GM18873 (cell line): Measurements from ENCODE around the gene C1QTNF9B.

Experiments used
- ATAC-seq: cut with Tn5 transposase; IDR thresholded peaks from one replicate; pipeline ENCODE4 v1.9.1; 2021; ENCODE audit warnings: mild to moderate bottlenecking, moderate library complexity, moderate number of reproducible peaks; ENCODE audit not compliant: unreplicated experiment, low FRiP score

C1QTNF9B gene

DNA sequence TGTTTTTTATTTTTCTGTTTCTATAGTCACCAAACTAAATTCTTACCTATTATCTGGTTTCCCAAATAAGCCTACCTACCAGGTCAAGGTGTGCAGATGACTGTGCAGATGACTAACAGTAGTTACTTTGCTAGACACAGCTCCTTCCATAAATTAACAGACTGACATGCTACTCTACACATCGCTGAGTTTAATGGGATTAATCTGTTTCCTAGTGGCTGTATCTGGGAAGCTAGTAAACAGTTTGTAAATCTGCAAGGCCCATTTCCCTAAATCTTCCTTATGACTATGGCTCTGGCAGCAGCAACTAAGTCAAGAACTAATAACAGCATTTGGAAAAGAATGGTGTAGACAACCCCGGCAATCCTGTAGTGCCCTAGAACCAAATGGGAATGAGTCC is 36.0 kb downstream of the C1QTNF9B start:
- no peak for ATAC-seq

DNA sequence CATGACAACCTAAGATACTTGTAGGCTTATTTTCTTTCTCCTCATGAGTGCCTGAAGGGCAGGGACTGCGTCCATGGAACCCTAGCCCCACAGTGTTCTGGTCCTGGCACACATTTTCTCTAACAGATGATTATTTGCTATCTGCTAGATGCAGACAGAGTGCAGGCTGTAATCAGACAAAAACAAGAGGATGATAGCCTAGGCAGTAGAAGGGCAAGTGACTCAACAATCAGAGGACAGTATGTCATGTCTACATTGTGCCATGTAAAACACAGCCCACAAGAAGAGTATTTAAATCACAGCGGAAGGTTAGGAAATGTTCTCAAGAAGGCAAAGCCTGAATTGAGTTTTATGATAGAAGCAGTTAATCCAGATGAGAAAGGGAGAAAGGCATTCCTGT is 37.4 kb downstream of the C1QTNF9B start:
- ATAC-seq, result no peak

DNA sequence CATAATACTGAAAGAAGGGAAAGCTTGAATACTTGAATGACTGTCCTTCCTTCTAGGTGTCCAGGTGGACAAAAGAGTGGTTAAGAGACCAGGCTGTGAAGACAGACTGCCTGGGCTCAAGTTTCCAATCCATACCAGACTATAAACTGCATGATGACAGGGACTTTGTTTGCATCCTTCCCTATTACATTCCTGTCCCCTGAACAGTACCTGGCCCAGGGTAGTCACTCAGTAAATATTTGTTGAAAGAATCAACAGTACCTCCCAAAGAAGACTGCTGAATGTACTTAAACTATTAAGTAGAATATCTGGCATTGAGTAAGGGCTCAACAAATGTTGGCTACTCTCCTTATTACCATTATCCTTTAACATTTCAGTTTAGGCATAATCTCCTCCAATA is 37.8 kb downstream of the C1QTNF9B start:
- no peak for ATAC-seq

DNA sequence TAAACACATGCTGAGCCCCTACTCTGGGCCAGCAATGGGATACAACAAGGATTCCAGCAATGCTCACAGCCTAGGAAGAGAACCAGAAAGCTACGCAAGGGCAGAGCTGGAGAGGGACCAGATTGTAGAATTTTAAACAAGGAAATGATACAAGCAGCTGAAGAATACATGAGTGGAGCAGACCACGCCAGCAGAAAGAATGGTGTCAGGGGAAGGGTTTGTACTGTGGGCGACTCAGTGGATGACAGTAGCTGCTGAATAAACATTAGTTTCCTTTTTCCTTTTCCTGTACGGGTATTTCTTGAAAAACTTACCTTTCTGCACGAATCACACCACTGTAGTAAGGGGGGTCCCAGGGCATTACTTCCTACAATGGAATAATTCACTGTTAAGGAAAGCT is 38.8 kb downstream of the C1QTNF9B start:
- ATAC-seq, result no peak

DNA sequence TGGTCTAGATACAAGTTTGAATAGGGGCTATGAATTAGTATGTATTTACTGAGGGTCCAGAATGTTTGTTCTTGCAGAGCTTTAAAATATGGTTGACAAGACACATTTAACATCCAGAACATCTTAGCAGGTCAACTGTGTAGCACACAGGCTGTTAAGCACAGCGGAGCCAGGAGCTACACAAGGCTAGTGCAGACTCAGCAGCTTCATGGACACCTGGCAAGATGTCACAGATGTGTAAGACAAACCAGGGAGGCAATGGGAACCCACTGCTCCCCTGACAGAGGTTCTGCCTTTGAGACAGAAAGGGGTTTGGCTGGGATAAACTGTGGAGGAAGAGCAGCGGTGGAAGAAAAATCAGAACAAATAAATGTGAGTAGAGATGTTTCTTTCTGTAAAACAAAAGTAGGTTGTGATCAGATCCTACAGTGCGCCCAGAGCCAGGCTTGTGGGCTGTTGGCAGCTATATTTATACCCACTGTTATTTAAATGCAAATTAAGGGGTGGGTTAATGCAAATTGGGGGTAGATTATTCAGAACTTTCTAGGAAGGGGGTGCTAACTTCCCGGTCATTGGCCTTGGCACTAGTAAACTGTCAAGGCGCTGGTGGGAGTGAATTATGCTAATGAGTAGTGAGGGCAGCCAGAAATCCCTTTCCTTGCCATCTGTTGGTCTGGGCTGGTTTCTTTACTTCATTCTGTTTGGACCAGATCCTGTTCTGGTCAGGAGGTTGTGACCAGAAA is 41.1 kb downstream of the C1QTNF9B start:
- no peak for ATAC-seq

DNA sequence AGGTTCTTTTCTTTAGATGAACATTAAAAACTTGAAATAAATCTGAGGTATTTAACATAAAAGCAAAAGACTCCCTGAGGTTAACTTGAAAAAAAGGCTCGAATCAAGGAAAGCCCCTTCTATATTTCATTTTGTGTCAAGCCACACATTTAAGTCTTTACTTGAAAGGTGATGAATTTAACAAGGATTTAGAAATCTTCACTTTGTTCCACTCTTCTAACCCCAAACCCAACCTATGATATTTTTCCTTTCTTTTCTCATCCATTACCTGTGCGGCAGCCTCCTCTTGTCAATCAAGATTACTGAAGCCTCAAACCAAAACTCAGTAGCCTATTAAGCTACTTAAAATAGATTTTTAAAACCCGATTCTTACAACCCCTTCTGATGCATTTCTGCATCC is 41.9 kb downstream of the C1QTNF9B start:
- ATAC-seq, result no peak

DNA sequence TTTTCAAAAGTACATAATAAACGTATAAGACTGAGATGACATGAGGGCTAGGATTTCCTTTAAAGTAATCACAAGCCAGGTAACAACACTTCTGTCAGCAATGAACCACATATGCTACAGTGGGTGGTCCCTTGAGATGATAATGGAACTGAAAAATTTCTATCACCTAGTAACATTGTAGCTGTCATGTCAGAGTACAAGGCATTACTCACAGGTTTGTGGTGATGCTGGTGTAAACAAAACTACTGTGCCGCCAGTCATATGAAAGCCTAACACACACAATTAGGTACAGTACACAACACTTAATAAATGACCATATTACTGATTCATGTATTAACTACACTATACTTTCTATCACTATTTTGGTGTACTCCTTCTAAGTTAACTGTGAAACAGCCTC is 45.0 kb downstream of the C1QTNF9B start:
- no peak for ATAC-seq

DNA sequence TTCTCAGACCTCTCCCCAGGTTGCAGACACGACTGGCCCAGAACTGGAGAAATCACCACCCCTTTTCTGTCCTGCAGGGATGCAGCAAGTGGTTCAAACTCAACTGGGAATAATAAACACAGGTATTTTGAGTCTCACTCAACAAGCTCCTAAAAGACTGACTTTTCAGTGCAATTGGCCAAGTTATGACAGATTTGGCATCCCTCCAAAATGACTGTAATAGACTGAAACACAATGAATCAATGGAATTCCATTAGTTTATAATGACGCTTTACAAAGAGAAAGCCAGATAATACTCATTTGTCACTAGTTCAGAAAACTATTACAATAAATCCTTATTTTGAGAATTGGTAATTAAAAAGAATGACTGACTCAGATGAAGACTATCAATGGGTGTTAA is 46.2 kb downstream of the C1QTNF9B start:
- ATAC-seq, result no peak

DNA sequence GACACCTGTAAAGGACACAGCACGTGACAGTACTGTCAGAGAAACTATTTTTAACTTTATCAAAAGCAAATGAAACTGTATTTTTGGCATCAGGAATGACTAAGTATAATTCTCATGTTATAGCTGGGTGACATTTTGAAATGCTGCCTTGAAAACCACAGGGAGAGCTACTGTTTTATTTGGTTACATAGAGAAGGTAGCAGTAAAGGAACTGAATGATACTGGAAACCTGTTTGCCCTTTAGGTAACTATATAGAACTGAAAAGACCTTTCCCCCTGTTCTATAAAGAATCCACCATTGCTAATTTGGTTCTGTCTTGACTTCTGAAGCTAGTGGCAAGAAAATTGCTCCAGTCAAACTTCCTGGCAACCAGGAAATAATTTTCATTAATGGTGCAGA is 47.2 kb downstream of the C1QTNF9B start:
- no peak for ATAC-seq

DNA sequence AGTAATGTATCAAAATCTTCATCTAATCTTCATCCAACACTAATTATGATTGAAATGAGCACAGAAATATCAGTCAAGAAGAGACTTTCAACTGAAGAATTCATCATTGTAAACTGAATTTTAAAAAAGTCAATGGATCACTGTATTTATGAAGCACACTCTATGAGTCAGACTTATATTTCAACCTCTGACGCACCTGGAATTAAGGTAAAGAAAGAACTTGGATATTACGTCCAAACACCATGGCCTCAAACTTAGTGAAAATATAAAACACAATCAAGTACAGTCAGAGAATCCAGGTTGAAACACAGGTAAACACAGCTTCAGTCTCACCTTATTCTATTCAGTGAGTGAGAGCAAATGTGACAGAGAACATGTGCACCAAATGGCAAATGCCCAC is 47.6 kb downstream of the C1QTNF9B start:
- ATAC-seq, result no peak

DNA sequence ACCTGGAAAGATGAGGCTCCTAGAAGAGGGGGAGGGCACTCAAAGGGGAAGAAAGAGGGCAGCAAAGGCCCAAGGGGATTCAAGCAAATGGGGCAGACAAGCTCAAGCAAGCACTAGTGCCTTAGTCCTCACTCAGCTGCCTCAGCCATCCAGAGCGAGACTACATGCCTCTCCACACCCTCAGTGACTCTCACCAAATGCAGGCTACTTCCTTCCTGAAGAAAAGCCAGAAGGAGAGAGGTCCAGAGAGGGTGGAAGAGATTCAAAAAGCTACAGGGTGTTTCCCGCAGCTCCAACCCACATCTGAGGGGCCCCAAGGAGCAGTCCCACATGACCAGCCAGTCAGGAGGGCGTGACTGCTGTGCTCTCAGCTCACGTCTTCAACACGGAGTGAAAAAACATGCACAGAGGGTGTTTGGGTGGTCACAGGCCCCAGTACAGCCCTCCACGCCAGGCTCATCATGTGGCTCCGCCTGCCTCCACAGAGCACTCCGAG is 48.6 kb downstream of the C1QTNF9B start:
- ATAC-seq, result no peak

DNA sequence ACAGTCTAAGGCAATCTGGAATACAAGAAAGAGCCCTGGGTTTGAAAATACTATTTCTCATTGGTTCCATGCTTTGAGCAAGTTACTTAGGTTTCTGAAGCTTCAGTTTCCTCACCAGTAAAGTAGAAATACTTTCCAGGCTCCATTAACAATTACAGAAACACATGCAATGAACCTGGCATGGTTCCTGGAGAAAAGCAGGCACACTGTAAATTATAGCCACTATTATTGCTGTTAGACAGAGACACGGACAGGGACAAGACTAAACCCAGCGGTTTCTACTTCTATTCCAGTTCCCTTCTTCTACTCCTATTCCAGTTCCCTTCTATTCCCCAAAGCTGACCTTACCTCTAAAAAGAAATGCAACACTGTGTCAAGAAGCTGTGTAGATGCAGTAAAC is 49.3 kb downstream of the C1QTNF9B start:
- ATAC-seq, result no peak

DNA sequence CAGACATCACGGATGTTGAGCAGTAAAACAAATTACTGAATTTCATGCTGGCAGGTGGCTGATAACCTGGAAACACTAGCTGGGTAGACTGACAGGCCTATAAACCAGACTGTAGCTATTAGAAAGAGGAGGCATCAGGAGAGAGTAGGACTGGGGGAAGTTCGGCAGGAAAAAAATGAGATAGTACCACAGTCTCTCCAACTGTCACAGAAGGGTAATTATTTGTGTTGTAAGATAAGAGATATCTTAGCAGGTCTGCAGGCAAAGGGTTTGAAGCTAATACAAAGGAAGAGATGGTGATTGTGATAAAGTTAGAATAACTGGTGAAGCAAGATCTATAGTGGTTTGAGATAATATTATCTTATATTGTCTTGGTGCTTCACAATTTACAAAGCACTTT is 49.8 kb downstream of the C1QTNF9B start:
- no peak for ATAC-seq

DNA sequence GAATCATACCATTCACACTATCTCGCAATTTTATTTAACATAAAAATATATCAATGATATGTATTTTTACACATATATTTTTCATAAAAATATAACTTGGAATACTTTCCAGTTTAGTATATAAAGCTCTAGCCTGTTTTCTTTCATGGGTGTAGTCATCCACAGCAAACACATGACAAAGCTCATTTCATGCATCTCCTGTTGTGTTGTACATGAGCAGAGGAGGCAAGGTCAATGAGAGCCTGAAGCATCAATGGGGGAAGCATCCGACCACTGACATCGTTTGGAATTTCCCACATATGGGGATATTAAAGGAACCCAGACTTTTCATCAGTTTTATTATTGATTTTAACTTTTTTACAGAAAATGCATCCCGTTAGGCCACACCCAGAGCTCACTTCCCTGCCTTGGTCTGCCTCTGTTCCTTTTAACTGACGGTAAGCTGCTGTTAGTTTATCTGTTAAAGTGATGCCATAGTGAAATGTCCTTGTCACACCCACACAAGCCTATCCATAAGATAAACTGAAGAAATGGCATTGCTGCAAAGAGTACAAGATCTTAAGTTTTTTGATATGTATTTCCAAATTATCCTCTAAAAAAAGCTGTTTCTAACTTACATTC is 52.1 kb downstream of the C1QTNF9B start:
- no peak for ATAC-seq

DNA sequence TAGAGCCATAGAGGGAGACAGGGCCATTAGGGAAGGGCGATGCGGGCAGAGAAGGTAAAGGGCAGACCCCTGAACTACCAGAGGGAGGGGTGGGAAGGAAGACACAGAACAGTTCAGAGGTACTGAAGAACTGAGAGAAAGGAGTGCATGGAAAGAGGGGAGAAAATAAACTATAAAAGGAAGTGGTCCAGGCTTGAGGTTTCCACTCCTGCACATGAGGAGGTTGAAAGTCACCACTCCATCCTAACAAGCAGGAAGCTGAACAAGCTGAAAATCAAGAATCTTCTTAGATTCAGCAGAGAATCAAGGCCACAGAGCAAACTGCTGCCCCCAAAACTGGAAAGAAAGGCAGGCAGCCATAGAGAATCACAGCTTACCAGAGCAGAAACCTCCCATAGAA is 53.2 kb downstream of the C1QTNF9B start:
- ATAC-seq, result no peak

DNA sequence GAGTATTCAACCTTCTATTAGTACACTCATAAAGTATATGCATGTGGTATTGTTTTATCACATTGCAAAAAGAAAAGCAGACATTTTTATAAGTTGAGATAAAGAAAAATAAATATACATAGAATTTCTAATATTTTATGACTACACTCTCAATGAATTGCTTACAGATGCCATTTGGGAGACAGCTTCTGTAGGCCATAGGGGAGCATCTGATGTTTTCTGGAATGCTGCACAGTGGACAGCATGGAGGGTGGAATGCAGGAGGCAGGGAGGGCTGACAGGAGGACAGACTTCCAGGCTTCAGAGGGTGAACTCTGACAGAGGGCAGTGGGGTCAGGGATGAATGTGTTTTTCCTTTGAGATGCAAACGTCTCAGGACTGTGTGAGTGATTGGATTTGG is 53.9 kb downstream of the C1QTNF9B start:
- no peak for ATAC-seq

DNA sequence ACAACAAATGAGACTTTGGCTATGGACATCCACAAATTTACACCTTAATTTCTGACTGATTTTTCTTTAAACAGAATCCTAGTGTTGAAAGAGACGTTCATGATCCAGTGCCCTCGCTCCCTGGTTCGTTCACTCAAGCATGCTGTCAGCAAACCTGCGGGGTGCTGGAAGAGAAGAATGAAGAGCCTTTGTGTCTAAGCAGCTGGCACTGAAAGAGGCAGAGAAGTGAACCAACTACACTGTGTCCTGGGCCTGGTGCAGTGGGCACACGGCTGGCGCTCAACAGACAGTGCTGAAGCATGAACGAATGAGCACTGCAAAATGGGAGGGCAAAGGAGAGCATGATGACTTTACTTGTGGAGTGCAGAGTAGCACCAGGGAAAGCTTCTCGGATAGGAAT is 54.9 kb downstream of the C1QTNF9B start:
- no peak for ATAC-seq
